Skin epidermis (tissue), 12 donors: Measurements from ENCODE around the gene LLGL1.
A peak's percentile ranks its signal among the peaks of the same experiment; 100 is the strongest.

ENCODE experiments used
- H3K27ac ChIP-seq, 21 experiments: fragments of 200-600 bp; sonication (generic) in 11 of 21; one replicate each; pipeline ENCODE4 v1.5.0; 2020; ENCODE audit warnings: mild to moderate bottlenecking in 3 of 21, inconsistent platforms in 2 of 21, moderate library complexity in 2 of 21
- H3K4me3 ChIP-seq, 7 experiments: fragments of 200-600 bp; sonication (generic) in 2 of 7; one replicate each; pipeline ENCODE4 v1.5.0; 2020; ENCODE audit warnings: inconsistent platforms in 2 of 7, mild to moderate bottlenecking in 2 of 7, moderate library complexity in 1 of 7

The LLGL1 gene

DNA sequence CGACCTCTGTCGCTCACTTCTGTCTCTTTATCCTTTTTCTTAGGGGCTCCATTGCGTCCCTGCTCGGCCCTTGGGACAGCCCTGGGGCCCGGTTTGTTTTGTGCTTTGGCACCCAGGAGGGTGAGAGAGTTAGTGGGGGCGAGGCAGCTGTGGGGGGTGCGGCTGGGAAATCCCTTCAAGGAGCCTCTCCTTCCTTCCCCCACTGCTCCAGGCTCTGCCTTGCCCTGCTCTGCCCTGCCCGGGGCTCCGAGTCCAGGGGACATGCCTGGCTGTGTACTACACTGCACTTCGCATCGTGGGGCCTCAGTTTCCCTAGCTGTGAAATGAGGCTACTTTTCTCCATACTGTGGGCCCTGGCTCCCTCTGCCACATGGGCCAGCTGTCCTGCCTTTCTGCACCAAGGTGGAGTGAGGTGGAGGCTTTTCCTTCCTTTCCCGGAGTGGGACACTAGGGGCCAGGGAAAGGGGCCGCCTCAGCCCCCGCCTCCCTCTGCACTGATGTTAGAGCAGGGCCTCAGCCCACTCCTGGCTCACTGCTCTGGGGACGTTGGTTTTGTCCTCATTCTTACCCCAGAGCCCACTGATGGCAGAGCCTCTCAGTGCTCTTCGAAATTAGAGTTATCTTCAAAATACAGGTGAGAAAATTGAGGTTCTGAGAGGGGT lies 980 bp downstream of the LLGL1 start:
- H3K27ac ChIP-seq, result peak overlapping the region in 18 of 21 experiments; percentile 29 to 84 (median 70)
- H3K4me3 ChIP-seq, result peak overlapping the region; percentile 44 to 71 (median 63)

DNA sequence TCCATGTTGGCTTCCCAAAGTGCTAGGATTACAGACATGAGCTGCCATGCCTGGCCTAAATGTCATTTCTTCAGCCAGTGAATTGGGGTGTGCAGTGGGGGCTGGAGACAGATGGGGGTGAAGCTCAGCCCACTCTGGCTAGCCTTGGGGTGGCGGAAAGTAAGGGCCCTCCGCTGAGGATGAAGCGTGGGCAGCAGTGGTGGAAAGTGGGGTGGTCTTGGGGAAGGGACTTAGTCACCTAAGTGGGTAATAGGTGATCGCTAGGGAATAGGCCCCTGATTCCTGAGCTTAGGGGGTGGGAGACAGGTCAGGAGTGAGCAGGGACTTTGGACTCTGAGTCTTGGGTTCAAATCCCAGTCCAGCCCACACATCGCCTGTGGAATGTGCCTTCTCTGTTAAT lies 2.2 kb downstream of the LLGL1 start:
- Histone ChIP-seq H3K27ac (no peak overlapping the region), H3K4me3 (no peak overlapping the region)

DNA sequence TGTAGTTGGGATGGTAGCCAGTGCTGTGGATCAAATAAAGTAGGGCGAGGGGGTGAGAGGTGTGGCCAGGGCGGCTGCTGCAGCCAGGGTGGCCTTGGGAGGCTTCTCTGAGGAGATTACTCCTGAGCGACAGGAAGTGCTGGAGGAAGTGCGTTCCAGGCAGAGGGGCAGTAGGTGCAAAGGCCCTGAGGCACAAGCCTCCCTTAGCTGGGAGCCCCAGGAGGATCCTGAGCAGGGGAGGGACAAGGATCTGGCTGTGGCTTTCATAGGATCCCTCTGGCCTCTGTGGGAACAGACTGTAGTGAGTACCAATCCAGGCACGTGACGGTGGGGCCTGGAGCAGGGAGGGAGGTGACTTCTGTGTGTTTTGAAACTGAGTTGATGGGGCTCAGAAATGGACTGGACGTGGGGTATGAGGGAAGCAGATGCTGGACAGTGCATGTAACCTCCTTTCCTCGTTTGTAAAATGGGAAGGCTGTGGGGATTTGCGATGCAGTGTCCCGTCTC lies 2.8 kb downstream of the LLGL1 start:
- Histone ChIP-seq H3K4me3 (no peak overlapping the region), H3K27ac (no peak overlapping the region)

DNA sequence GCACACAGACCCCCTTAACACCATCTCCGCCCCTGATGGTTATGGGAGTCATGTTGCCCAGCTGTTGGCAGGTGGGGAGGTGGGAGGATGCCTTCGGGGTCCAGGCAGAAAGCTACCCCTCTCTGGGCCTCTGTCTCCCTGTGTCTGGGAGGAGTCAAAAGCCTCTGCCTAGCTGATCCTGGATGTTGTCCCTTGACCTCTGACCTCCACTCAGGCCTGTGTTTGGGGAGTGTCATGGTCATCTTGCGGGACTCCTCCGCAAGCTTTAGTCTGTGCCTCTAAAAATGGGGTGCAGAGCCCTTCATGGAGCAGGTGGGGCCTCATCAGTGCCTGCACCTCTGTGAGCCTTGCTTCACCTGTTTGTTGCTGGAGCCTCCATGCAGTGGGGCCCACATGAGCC lies 3.8 kb downstream of the LLGL1 start:
- Histone ChIP-seq H3K27ac (no peak overlapping the region), H3K4me3 (no peak overlapping the region)

DNA sequence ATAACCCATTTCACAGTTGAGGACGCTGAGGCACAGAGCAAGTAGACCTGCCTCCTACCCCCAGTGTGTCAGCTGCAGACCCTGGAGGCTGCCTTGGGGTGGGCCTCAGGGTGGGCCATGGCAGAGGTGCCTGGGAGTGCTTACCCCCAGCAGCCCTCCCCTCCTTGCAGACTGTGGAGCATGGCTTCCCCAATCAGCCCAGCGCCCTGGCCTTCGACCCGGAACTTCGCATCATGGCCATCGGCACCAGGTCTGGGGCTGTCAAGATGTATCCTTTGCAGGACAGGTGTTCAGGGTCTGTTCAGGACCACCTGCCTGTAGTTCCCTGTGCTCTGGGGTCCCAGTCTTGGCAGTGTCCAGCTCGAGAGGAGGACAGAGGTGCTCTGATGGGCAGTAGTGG lies 4.3 kb downstream of the LLGL1 start:
- Histone ChIP-seq H3K27ac (no peak overlapping the region), H3K4me3 (no peak overlapping the region)

DNA sequence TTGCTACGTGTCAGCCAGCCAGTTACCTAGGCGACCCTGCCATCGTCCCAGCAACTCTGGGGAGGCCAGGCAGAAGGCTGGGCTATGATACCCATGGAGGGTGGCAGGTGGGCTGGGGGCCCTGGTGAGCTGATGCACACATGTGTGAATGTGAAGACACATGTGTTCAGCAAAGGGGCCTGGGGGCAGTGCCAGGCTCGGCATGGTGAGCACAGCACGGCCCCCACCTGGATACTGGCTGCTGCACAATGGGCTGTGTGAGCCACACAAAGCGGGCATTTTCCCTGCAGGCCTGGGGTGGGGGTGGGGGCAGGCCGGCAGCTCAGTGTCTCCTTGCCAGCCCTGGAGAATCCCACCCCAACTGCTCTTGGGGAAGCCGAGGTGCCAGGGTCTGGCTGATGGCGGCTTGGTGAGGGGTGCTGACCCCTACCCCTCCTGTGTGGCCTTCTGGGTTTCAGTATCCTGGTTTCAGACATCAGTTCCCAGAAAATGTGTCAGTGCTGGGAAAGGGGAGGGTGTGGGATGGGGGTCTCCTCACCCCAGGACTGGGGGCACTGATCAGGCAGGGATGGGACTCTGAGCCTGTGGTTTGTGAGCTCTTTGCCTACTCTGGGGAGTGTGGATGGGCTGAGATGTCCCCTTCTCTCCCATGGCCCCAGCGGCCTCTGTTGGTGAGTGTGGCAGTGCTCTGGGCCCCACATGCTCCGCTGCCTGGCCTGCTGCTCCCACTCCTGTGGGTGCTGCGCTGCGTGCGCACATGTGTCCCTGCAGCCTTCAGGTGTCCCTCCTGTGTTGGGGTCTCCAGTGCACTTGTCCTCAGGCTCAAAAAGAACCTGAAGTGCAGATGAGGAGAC lies 5.1 kb downstream of the LLGL1 start:
- H3K27ac ChIP-seq, result no peak overlapping the region
- H3K4me3 ChIP-seq, result no peak overlapping the region

GRCh38 chr17:18231164-18231563 lies 5.7 kb downstream of the LLGL1 start:
- H3K27ac ChIP-seq, result no peak overlapping the region

DNA sequence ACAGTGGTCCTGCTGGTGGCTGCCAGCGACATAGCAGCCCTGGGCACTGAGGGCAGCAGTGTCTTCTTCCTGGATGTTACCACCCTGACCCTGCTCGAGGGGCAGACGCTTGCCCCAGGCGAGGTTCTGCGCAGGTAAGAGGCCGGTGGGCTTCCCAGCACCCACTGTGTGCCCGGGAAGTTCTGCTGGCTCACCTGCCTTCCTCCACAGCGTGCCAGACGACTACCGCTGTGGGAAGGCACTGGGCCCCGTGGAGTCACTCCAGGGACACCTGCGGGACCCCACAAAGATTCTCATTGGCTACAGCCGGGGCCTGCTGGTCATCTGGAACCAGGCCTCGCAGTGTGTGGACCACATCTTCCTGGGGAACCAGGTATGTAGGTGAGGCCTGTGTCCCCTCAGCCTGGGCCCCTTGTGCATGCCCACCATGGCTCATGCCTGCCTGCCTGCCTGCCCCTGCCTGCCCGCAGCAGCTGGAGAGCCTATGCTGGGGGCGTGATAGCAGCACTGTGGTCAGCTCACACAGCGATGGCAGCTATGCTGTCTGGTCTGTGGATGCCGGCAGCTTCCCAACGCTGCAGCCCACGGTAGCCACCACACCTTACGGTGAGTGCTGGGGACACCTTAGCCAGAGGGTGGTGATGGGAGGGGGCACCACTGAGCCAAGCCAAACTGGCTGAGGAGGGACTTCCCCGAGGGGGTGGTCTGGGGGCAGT lies 8.5 kb downstream of the LLGL1 start:
- Histone ChIP-seq H3K4me3 (no peak overlapping the region), H3K27ac (no peak overlapping the region)

More at GRCh38 chr17:18231164-18231563, 5.7 kb downstream of the LLGL1 start:
- H3K4me3 ChIP-seq, result no peak overlapping the region

DNA sequence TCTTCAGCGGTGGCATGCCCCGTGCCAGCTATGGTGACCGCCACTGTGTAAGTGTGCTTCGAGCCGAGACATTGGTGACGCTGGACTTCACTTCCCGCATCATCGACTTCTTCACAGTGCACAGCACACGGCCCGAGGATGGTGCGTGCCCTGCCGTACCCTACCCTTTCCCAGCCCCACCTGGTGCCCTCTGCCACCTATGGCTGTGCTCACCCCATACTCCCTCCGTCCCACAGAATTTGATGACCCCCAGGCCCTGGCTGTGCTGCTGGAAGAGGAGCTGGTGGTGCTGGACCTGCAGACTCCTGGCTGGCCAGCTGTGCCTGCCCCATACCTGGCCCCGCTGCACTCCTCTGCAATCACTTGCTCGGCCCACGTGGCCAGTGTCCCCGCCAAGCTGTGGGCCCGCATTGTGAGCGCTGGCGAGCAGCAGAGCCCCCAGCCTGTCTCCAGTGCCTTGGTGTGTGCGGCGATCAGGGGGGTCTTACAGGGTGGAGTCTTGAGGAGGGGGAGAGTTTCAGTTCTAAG lies 9.5 kb downstream of the LLGL1 start:
- H3K27ac ChIP-seq, result peak overlapping the region in 13 of 21 experiments; percentile 31 to 83 (median 62)
- no peak overlapping the region for H3K4me3 ChIP-seq

- Histone ChIP-seq H3K4me3 (no peak overlapping the region), H3K27ac (peak overlapping the region in 16 of 21 experiments; percentile 31 to 83 (median 58))
Measured at GRCh38 chr17:18235743-18236256, 10.4 kb downstream of the LLGL1 start.

GRCh38 chr17:18236494-18236893 lies 11.1 kb downstream of the LLGL1 start:
- H3K27ac ChIP-seq, result peak overlapping the region in 7 of 21 experiments; percentile 39 to 83 (median 61)
- no peak overlapping the region for H3K4me3 ChIP-seq

- Histone ChIP-seq H3K4me3 (no peak overlapping the region), H3K27ac (no peak overlapping the region)
Measured at GRCh38 chr17:18237461-18237860, 12.0 kb downstream of the LLGL1 start.

- H3K4me3 ChIP-seq, result no peak overlapping the region
Measured at GRCh38 chr17:18238299-18238698, 12.9 kb downstream of the LLGL1 start.

GRCh38 chr17:18240449-18240848 lies 15.0 kb downstream of the LLGL1 start:
- no peak overlapping the region for H3K4me3 ChIP-seq
- no peak overlapping the region for H3K27ac ChIP-seq

More at GRCh38 chr17:18238299-18238698, 12.9 kb downstream of the LLGL1 start:
- H3K27ac ChIP-seq, result no peak overlapping the region

DNA sequence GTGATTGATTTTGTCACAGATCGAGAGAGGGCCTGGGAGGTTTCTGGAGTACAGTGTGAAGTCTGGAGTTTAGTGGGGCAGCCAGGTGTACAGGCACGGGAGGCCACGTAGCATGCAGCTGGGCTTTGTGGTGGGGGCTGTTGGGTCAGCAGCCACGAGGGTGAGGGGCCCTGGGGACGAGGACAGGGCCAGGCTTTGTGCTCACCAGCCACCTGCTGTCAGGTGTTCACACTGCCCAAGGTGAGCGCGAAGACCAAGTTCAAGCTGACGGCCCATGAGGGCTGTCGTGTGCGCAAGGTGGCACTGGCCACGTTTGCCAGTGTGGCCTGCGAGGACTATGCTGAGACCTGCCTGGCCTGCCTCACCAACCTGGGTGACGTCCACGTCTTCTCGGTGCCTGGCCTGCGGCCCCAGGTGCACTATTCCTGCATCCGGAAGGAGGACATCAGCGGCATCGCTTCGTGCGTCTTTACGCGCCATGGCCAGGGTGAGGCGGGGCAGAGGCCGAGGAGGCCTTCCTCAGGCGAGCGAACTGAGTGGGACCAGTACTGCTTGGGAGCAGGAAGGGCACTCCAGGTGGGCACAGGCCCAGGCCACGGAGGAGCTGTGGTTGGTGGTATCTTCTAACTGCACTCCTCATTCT lies 15.9 kb downstream of the LLGL1 start:
- H3K4me3 ChIP-seq, result no peak overlapping the region
- H3K27ac ChIP-seq, result no peak overlapping the region

DNA sequence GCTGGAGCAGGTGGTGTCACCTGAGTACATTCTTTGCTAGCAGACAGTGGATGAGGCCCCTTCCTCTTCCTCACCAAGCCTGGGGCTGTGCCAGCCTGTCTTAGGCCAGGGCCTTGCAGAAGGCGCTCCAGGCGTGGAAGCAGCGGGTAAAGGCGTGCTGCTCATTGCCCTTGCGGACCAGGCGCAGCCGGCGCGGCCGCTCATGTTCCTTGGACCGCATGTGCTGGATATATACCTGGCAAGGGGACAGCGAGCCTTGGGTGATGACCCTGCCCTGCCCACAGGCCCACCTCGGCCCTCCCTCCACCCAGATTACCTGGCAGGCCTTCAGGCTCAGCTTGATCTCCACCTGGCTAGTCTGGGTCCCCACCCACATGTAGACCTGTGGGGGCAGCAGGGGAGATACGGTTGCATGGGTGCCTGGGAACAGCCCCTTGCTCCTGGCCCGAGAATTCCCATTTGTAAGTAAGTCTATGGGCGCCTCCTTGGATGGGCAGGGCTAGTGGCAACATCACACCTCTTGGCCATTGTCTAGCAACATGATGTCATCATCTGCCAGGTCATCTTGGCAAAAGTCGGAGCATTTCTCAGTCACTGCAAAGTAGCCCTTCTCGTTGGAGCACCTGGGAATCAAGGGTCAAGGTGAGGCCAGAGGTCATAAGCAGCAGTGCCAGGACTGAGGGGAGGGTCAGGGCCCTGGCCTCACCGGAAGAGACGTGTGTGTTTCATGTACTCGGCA lies 19.8 kb downstream of the LLGL1 start:
- Histone ChIP-seq H3K4me3 (no peak overlapping the region), H3K27ac (no peak overlapping the region)

DNA sequence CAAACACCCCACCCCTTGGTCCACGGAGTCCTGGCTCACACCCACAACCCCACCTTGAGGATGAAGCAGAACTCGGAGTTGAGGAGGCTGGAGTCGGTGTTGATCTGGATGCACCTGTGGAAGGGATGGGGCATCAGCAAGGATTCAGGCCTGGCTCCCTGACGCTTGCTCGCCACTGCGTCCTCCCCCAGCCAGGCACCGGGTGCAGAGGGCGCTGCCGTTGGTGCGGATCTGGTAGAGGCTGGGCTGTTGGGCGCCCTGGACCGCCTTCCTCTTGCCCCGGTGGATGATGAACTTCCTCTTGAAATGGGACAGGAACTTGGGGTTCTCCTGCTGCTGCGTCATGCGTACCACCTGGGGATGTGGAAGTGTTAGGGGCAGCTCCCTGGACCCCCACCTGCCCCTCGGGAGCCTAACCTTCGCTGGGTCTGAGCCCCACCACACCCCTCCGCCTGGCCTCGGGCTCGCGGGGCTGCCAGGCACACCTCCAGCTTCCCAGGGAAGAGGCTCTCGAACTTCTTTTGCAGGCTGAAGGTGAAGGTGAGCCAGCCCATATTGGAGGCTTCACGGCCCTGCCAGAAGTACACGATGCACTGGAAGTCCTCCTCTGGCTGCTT lies 20.8 kb downstream of the LLGL1 start:
- H3K4me3 ChIP-seq, result peak overlapping the region in 1 of 7 experiments; percentile 17
- H3K27ac ChIP-seq, result peak overlapping the region in 2 of 21 experiments; percentile 0 to 24
